ENCODE measurements around the gene OR1E1. TPM values are rescaled to one million over a fixed set of nuclear protein-coding genes. Genes with fewer than 3 reads are reported as not detected.
"Not testable (repeated sequence)": the region's sequence is repeated elsewhere in the genome, so short reads cannot be mapped to it uniquely, and the experiment has no call there.

OR1E1 gene
- polyA plus RNA-seq, 3 donors: not detected

GRCh38 chr17:3401786-3402185, 3.6 kb upstream of the OR1E1 start:
- TF ChIP-seq CTCF (IDR thresholded peaks at IDR 0.05): no peak
- no peak for DNase-seq
- H3K36me3 Mint-ChIP-seq: no peaks in the 10 kb centered on the region
- Histone ChIP-seq H4K20me1 (ENCODE audit: insufficient read depth, low read length) (no peaks in the 10 kb centered on the region), H3K4me3 (replicated peaks in 1 of 3; ENCODE audit: low read depth in 2 of 3, low read length in 3 of 3) (no peak overlapping the region), H3K36me3 (replicated peaks in 1 of 2; ENCODE audit: control insufficient read depth in 1 of 2, insufficient read depth in 2 of 2, low read length in 2 of 2) (no peaks in the 10 kb centered on the region), H3K9ac (ENCODE audit: insufficient read depth, low read length, poor library complexity, severe bottlenecking) (no peak overlapping the region), H2AFZ (ENCODE audit: insufficient read depth, low read depth, low read length, poor library complexity, severe bottlenecking) (no peak overlapping the region), H3K27me3 (ENCODE audit: control insufficient read depth in 2 of 2, insufficient read depth in 2 of 2, low read length in 2 of 2) (peaks cover 0 to 2% of the 10 kb centered on the region in 2 donors), H3K9me3 (replicated peaks in 1 of 2; ENCODE audit: control insufficient read depth in 1 of 2, insufficient read depth in 1 of 2, low read length in 2 of 2) (no peaks in the 10 kb centered on the region), H3K4me2 (replicated peaks; ENCODE audit: extremely low read depth, low read length, poor library complexity, severe bottlenecking) (no peak overlapping the region), H3K27ac (ENCODE audit: low read depth in 1 of 2, low read length in 2 of 2) (no peak overlapping the region), H3K79me2 (ENCODE audit: insufficient read depth, low read length) (no peaks in the 10 kb centered on the region), H3K4me1 (ENCODE audit: control insufficient read depth in 1 of 2, insufficient read depth in 2 of 2, low read length in 2 of 2) (no peaks in the 10 kb centered on the region)
- no peaks in the 10 kb centered on the region for H3K4me1 Mint-ChIP-seq
- WGBS (ENCODE audit: insufficient coverage): no CpG with 5 or more reads among the region's 2 CpGs
- no peak overlapping the region for H3K4me3 Mint-ChIP-seq
- intact Hi-C loops (cut with micrococcal nuclease): no loop called here
- peaks cover 0 to 5% (median 2%) of the 10 kb centered on the region in 7 donors for H3K9me3 Mint-ChIP-seq
- no peak overlapping the region for H3K27ac Mint-ChIP-seq
- H3K27me3 Mint-ChIP-seq (ENCODE audit: low read depth in 3 of 3): peaks cover 0 to 5% (median 1%) of the 10 kb centered on the region in 3 donors

GRCh38 chr17:3400055-3400454, 1.8 kb upstream of the OR1E1 start:
- Mint-ChIP-seq H3K36me3 (no peaks in the 10 kb centered on the region), H3K27ac (no peak overlapping the region), H3K4me1 (no peaks in the 10 kb centered on the region), H3K4me3 (no peak overlapping the region), H3K9me3 (peaks cover 0 to 2% (median 0%) of the 10 kb centered on the region in 7 donors), H3K27me3 (ENCODE audit: low read depth in 3 of 3) (peaks cover 1 to 5% (median 2%) of the 10 kb centered on the region in 3 donors)
- no peaks in the 10 kb centered on the region for H3K79me2 ChIP-seq (ENCODE audit: insufficient read depth, low read length)
- TF ChIP-seq CTCF (IDR thresholded peaks at IDR 0.05): no peak
- 76% methylated on average over 5 of the region's 6 CpGs for WGBS (ENCODE audit: insufficient coverage)
- no peaks in the 10 kb centered on the region for H3K9me3 ChIP-seq (replicated peaks in 1 of 2; ENCODE audit: control insufficient read depth in 1 of 2, insufficient read depth in 1 of 2, low read length in 2 of 2)
- H3K27ac ChIP-seq (ENCODE audit: low read depth in 1 of 2, low read length in 2 of 2): no peak overlapping the region
- no peak overlapping the region for H2AFZ ChIP-seq (ENCODE audit: insufficient read depth, low read depth, low read length, poor library complexity, severe bottlenecking)
- H3K4me2 ChIP-seq (replicated peaks; ENCODE audit: extremely low read depth, low read length, poor library complexity, severe bottlenecking): no peak overlapping the region
- intact Hi-C loops (cut with micrococcal nuclease): no loop called here
- H3K9ac ChIP-seq (ENCODE audit: insufficient read depth, low read length, poor library complexity, severe bottlenecking): no peak overlapping the region
- no peak overlapping the region for H3K4me3 ChIP-seq (replicated peaks in 1 of 3; ENCODE audit: low read depth in 2 of 3, low read length in 3 of 3)
- no peaks in the 10 kb centered on the region for H3K4me1 ChIP-seq (ENCODE audit: control insufficient read depth in 1 of 2, insufficient read depth in 2 of 2, low read length in 2 of 2)
- H3K36me3 ChIP-seq (replicated peaks in 1 of 2; ENCODE audit: control insufficient read depth in 1 of 2, insufficient read depth in 2 of 2, low read length in 2 of 2): no peaks in the 10 kb centered on the region
- H4K20me1 ChIP-seq (ENCODE audit: insufficient read depth, low read length): no peaks in the 10 kb centered on the region
- DNase-seq: no peak
- H3K27me3 ChIP-seq (ENCODE audit: control insufficient read depth in 2 of 2, insufficient read depth in 2 of 2, low read length in 2 of 2): peaks cover 0 to 2% of the 10 kb centered on the region in 2 donors

- DNase-seq; H2AFZ ChIP-seq (ENCODE audit: insufficient read depth, low read depth, low read length, poor library complexity, severe bottlenecking); H3K4me1 ChIP-seq (ENCODE audit: control insufficient read depth in 1 of 2, insufficient read depth in 2 of 2, low read length in 2 of 2); H4K20me1 ChIP-seq (ENCODE audit: insufficient read depth, low read length); H3K4me3 Mint-ChIP-seq; H3K4me2 ChIP-seq (replicated peaks; ENCODE audit: extremely low read depth, low read length, poor library complexity, severe bottlenecking); H3K27ac ChIP-seq (ENCODE audit: low read depth in 1 of 2, low read length in 2 of 2); H3K4me3 ChIP-seq (replicated peaks in 1 of 3; ENCODE audit: low read depth in 2 of 3, low read length in 3 of 3); H3K4me1 Mint-ChIP-seq; intact Hi-C loops (cut with micrococcal nuclease); H3K27ac Mint-ChIP-seq; H3K9ac ChIP-seq (ENCODE audit: insufficient read depth, low read length, poor library complexity, severe bottlenecking); H3K9me3 ChIP-seq (replicated peaks in 1 of 2; ENCODE audit: control insufficient read depth in 1 of 2, insufficient read depth in 1 of 2, low read length in 2 of 2); H3K27me3 ChIP-seq (ENCODE audit: control insufficient read depth in 2 of 2, insufficient read depth in 2 of 2, low read length in 2 of 2); H3K79me2 ChIP-seq (ENCODE audit: insufficient read depth, low read length); H3K36me3 ChIP-seq (replicated peaks in 1 of 2; ENCODE audit: control insufficient read depth in 1 of 2, insufficient read depth in 2 of 2, low read length in 2 of 2); H3K36me3 Mint-ChIP-seq; H3K27me3 Mint-ChIP-seq (ENCODE audit: low read depth in 3 of 3); H3K9me3 Mint-ChIP-seq: not testable (repeated sequence)
- 37% methylated on average over 5 of the region's 7 CpGs for WGBS (ENCODE audit: insufficient coverage)
Measured at GRCh38 chr17:3397801-3398200, 409 bp downstream of the OR1E1 start.

All from CD14-positive monocyte (primary cell).